GM21529 (cell line): ENCODE results near the gene EDC3.
A peak's percentile ranks its signal among the peaks of the same experiment; 100 is the strongest.
"Not testable (repeated sequence)": the region's sequence is repeated elsewhere in the genome, so short reads cannot be mapped to it uniquely, and the experiment has no call there.

ENCODE experiments used
- ATAC-seq: cut with Tn5 transposase; IDR thresholded peaks from one replicate; pipeline ENCODE4 v1.9.1; 2021; ENCODE audit not compliant: unreplicated experiment

The EDC3 gene

DNA sequence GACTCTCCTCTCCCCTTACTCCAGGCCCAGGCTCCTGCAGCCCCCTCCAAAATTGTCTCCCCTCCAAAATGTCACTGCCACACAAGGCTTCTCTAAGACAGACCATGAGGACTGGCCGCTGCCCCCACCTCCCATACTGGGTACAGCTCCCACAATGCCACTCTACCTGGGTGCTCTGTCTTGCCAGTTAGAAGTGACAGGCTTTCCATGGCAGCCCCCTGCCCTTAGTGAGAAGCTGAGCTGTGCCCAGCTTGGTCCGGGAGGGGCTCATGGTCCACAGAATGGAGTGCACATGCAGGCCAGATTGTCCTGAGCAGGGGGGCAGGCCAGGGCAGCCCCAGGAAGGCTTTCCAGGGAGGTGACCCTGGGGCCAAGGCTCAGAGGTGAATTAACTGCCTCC, 83.1 kb downstream of the EDC3 start:
- no peak for ATAC-seq

DNA sequence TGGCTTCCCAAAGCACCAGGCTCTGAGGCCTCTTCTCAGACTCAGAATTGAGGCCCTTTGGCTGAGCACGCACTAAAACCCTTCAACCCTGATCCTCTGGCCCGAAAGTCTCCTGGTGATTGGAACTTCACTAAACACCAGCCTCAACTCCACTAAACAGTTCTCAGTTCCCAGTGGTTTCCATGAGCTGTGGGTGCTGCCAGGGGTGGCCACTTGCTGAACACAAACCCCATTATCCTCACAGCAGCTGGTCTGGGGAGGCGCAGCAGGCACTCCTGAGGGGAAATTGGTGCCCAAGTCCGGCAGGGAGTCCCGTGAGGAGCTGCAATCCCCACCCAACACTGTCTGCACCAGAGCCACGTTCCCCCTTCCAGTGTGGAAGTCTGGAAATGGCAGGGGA, 84.0 kb downstream of the EDC3 start:
- ATAC-seq = no peak

DNA sequence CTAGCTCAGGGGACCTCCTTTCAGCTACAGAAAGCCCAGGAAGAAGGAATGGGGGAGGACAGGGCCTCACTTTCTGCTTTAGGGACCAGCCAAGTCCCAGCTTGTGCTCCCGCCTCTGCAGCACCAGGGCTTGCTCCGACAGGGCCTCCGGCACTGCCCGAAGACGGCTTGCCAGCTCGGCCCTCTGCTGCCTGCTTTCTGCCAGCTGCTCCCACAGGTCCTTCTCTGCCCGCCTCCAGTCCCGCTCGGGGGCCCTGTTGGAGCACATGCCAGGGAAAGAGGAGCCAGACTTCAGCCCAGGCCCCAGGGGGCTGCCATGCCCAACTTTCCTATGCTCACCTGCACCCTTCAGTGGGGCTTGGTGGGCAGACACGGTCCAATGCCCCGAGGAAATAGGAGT, 84.5 kb downstream of the EDC3 start:
- no peak for ATAC-seq

DNA sequence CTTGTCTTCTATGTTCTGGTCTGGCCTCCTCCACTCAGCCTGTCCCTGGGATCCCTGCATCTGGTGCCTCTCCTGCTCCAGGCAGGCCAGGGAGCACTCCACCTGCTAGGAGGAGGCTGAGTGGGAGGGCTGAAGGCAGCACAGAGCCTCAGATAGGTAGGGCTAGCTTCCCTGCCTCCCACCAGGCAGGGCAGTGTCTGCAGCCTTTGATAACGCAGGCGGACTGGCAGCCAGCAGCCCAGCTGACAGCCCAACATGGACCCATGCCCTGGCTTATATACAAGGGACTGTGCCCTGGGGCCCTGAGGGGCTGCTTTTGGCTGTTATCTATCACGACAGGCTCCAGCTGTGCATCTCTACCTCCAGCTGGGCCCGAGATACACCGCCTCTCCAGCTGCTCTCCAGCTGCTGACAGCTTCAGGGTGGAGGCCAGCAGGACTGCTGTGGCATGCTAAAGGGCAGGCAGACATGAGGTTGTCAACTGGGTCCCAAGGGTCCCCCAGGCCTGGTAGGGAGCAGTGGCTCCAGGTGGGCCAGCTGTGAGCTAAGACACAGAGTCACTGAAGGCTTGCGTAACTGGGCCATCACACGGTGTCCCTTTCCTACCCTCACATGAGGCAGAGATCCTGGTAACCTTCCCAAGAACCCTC, 85.4 kb downstream of the EDC3 start:
- no peak for ATAC-seq

DNA sequence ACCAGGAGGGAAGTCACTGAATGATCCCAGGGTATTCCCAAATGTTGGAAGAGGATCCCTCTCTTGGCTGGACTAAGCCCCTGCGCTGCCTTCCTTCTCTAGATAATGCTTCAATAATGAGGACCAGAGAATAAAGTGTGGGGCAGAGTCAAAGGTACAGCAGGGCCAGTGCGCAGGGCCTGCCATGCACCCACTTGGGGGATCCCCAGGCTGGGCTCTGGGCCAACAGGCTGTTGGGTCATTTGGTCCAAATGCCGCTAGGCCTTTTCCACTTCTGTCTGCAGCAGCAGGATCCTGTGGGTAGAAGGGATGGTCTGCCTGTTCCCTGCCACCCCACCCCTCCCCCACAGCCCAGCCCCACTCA, 85.9 kb downstream of the EDC3 start:
- ATAC-seq = no peak

DNA sequence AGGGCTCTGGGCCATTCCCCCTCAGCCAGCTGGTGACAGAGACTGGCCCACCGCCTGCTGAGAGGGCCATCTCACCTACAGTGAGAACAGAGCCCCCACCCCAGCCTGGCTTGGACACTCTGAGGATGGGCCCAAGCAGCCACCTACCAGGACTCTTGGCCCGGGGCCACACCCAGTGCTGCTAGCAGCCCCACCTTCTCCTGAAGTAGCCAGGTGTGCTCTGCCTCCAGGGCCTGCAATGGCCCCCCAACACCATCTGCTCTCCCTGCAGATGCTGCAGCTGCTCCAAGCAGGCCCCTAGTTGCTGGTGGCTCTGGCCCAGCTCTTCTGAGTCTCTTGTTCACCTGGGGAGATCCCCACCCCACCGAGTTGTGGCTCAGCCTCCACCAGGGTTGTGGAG, 87.0 kb downstream of the EDC3 start:
- no peak for ATAC-seq

DNA sequence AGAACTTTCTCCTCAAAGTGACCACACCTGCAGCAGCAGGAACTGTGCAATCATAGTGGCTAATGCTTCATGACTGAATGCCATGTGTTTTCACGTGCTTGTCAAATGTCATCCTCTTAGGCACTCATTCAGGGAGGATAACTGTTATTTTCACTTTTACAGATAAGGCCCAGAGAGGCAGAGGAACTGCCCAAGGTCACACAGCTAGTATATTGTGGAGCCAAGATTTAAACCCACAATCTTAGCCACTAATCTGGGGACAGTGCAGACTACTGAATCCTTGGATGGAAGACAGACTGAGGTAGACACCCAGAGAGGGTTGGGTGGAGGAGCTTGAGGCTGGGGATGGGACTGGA, 90.1 kb downstream of the EDC3 start:
- ATAC-seq = no peak

DNA sequence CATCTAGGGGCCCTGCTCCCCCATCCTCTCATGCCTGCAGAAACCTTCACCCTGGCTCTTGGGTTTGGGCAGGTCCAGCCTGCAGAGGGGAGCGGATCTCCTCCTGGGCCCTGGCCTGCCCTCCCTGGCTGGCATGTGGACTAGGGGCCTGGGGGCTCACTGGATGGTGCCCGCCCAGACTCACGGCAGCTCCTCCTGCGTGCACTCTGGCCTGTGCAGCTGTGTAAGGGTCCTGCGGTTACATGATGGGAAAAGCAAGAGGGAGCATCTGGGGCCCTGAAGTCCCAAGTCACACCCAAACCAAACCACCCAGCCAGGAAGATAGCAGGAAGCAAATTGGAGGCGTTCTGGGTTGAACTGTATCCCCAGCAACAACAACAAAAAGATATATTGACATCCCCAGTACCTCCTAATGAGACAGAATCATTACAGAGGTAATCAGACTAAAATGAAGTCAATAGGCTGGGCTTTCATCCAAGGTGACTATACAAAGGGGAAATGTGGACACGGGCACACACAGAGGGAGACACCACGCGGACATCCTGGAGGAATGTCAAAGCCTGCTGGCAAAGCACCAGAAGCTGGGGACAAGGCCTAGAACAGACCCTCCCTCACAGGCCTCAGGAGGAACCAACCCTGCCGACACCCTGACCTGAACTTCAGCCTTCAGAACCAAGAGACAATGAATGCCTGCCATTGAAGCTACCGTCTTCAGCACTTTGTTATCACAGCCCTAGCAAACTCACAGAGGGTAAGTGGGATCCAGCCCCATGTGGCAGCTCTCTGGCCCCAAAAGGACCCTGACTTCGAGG, 90.6 kb downstream of the EDC3 start:
- no peak for ATAC-seq

DNA sequence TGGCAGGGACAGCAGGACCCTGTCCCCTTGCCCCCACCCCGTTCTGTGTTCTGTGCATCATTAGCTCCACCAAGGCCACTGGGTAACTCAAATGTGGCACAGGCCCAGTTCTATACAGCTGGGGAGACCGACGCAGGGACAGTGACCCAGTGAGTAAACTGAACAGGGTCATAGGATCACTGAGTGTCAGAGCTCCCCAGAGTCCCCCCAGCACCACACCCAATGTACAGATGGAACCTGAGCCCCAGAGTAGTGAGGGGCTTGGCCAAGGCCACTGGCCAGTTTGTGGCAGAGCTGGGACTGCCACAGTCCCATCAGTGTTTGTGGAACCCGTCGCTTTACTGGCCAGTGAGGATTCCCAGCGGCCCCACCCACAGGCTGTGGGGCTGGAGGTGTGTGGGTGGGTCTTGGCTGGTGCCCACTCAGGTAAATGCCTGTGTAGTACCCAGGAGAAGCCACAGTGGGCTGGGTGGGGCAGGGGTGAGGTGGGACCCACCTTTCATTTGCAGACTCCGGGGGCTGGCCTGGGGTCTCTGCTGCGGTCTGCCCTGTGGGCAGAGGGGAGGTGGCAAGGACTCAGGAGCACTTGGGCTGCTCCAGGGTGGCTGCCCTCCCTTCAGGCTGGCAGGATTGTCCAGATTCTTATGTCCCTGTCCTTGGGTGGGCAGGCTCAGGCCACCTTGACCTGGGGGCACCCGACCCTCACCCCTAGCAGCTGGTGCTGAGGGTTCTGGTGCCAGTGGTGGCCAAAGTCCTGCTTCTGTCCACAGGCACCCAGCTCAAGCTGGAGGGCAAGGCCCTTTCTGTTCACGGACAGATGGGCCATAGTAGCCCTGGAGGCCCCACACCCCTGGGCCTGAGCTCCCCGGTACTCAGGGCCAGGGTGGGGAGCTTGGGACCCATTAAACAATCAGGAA, 91.8 kb downstream of the EDC3 start:
- no peak for ATAC-seq

DNA sequence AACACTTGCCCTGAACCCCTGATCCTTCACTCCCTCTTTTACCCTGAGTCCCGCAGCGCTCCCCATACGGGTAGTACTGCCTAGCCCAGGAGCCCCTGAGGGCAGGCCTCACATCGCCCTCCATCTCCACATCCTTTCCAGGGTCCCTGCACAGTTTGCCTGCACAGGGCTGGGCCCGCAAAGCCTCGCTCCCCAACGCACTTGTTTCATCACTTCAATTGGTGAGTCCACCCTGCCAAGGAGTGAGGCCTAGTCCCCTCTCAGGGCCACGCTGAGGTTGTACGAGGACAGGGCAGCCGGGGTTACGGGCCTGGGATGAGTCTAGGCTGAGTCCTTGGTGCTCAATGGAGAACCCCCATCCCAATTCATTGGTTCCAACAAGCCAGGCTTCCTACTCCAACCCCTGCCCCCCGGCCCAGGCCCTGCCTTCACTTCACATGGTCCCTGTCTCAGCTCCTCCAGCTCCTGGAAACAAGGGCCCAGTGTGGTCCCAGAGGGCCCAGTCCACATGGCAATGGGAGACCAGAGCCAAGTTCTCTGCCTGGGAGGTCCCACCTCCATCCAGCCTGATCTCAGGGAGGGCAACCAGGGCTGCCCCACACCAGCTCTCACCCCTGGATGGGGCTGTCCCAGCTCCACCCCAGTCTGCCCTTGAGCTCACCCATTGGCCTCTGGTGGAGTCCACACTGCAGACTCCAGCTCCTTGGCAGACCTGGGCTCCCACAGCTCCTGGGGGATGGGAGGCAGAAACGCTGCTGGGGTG, 92.6 kb downstream of the EDC3 start:
- ATAC-seq = no peak

DNA sequence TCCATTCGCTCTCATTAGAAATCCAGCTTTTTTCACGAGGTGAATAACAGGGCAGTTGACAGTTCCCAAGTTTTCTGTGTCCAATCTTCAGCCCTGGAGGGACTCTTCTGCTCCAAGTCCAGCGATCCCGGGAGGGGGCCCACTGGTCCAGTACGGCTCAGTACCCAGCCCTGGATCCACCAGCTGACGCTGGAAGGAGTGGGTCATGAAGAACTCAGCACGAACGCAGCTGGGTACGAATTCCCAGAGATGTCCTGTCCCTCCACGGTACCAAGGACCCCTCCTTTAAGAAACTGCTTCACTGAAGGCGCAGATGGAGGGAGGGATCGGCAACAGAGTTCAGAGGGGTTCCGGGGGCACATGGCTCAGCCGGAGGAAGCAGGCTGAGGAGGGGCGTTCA, 96.7 kb downstream of the EDC3 start:
- ATAC-seq = no peak

DNA sequence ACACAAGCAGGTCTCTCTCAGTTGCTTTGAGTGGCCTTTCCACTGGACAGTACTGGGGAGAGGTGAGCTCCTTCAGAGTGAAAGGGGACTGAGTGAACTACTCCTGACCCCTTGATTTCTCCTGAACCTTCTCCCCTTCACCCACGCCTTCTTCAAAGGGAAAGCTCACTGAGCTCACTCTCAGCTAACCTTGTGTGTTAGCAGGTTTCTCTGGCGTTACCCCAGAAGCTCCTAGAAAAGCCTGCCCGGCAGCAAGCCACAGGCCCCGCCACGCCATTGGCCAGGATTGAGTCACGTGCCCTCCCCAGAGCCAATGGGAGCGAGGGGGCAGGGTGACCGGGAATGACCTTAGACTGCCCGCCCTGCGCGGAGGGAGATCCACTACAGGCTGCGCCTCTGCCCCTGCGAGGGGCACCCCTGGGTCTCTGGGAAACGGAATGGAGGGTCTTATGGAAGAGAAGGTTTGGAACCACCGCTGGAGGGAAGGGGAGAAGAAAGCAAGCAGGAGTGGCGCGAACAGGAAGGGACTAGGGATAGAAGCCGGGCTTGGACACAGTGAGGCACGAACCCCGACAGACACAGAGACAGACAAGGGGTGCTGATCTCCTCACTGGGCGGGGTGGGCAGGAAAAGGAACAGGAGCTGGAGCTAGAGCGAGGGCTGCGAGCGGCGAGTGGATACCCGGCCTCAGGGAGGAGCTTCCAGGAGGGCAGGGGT, 97.5 kb downstream of the EDC3 start:
- peak; percentile 93 for ATAC-seq

DNA sequence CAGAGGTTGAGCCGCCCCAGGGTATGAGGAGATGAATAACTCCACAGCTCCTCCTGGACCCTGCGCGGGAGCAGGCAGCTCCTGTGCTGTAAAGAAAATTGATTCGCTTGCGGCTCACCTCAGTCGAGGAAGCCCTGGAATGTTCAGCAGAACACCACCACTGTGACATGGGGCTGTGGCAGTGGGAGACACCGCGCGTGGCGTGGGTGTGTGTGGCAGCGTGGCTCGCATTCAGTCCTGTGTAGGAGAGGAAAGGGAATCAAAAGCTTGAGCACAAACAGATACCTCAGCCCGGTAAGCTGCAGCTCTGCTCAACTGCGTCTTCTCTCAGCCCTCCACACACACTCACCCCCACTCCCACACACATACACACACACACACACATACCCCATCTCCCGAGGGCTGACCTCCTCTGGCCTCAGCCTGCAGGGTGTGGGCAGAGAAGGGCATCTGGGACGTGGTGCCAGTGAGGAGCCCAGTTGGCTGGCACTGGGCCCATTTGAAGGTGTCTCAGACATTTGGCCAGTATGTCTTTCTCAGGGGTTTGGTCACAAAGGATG, 98.6 kb downstream of the EDC3 start:
- ATAC-seq = not testable (repeated sequence)

DNA sequence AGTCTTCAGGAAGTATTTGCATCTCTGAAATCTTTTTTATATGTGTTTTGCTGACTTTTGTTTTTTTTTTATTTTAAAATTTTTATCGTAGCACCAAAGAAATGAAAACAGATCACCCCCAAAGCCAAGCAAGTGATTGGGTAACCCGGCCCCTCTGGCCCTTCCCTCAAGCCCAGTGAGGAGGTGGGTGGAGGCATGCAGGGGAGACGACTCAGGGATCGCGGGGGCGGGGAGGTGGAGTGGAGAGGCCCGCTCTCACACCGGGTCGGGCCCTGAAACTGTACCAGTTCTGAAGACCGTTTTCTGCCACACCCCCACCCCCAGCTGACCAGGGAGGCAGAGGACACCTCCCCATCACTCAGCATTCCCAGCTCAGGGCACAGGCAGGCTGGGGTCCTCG, 99.1 kb downstream of the EDC3 start:
- not testable (repeated sequence) for ATAC-seq

DNA sequence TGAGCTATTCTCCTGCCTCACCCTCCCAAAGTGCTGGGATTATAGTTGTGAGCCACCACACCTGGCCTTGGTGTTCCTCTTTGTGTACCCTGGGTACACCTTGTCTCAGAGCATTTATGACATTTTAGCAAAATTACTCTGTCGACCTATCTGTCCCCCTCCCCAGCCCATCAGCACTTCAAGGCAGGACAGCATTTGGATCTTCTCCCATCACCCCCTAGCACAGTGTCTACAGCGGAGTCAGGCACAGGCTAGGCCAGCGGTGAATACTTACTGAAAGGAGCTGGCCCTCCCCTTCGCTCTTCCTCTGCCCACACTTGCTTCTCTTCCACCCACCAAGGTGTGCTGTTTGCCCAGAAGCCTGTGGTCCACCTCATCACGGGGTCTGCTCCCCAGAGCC, 100.6 kb downstream of the EDC3 start:
- no peak for ATAC-seq

DNA sequence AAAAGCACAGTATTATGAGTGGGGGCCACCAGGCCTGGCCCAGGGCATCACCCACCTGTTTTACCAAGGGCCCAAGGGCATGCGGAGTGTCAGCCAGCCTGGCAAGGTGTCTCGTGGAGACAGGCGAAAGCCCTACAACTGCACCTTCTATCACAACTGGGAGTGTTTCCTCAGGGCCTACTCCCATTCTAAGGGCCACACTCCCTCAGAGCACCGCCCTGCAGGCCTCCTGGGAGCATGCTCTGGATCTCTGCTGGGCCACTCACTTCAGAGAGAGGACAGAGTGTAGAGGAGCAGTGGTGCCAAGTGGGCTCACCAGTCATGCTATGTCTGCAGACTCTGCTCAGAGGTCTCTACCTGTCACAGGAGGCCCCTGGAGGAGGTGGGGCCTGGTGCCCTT, 101.4 kb downstream of the EDC3 start:
- ATAC-seq = no peak

DNA sequence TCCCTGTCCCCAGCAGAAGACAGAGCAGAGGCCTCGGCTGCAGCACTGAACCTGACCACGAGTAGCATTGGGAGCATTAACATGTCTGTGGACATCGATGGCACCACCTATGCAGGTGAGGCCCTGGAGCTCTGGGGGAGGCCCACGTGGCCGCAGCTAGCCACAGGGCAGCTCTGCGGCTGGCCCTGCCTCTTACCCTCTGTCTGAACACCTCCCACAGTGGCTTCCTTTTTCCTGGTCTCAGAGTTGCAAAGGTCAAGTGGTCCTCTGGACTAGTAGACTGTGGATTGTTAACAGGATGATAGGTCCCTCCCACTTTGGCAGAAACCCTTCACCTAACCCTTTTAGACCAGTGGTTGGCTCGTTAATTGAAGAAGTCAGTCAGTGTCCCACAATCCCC, 102.7 kb downstream of the EDC3 start:
- no peak for ATAC-seq

DNA sequence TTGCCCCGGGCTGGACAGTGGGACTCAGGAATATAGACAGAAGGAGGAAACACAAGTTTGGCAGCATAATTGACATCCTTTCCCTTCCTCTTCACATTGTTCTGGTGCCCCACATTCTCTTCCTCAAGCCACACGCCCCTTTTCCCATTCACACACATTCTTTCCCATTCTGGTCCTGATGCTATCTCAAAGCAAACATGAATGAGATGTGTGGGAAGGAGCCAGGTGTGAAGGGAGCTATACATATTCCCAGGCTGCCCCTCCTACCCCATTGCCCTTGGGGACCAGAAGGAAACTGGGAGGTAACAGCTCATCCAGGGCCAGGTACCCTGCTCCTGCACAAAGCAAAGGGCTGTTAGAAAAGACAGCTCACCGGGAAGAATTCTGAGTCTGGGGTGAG, 103.6 kb downstream of the EDC3 start:
- ATAC-seq = no peak

DNA sequence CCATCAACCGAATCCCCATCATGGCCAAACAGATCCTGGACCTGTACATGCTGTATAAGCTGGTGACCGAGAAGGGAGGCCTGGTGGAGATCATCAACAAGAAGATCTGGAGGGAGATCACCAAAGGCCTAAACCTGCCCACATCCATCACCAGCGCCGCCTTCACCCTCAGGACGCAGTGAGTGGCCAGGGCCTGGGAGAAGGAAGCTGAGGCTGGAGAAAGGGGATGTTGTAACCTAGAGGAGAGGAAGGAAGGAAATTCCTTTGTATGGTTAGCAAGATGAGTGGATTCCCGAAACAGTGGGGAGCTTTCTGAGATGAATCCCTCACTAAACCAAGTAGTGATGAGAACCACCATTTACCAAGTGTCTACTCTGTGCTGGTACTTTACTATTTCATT, 106.0 kb downstream of the EDC3 start:
- ATAC-seq = no peak

DNA sequence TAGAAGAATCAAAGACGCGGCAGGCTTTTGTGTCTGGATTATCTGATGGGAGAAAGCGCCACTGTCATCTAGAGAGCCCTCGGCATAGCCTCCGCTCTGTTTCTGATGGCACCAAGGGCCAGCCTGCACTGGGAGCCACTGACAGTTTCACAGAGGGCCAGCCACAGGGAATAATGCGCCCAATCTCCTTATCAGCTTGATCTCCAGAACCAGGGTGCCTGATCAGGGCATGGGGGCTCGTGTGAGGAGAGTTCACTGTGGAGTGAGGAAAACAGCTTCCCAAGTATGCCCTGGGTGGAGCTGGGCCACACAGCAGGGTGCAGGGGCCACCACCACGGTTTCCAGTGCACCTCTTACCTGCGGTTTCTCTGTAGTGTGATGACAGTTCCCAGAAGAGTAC, 110.0 kb downstream of the EDC3 start:
- no peak for ATAC-seq
